ENCODE data around the gene TIMM50. TPM values are rescaled to one million over a fixed set of nuclear protein-coding genes. Genes with fewer than 3 reads are reported as not detected.
A peak's percentile ranks its signal among the peaks of the same experiment; 100 is the strongest.
"Not testable (repeated sequence)": the region's sequence is repeated elsewhere in the genome, so short reads cannot be mapped to it uniquely, and the experiment has no call there.

The TIMM50 gene
- total RNA-seq, 1 experiment from 2014 or later, result 97.2 TPM

GRCh38 chr19:39474139-39474620, 6.5 kb upstream of the TIMM50 start:
- Histone ChIP-seq H2AFZ (ENCODE audit: low read length) (no peak overlapping the region), H4K20me1 (ENCODE audit: low read length) (no peaks in the 10 kb centered on the region), H3K4me3 (ENCODE audit: low read length) (no peak overlapping the region), H3K79me2 (ENCODE audit: low read length) (no peaks in the 10 kb centered on the region), H3K9ac (ENCODE audit: low read length) (no peak overlapping the region), H3F3A (ENCODE audit: low read length, unreplicated experiment) (no peaks in the 10 kb centered on the region), H3K9me2 (replicated peaks; ENCODE audit: low read length) (no peaks in the 10 kb centered on the region), H3K36me3 (ENCODE audit: low read depth, low read length) (peaks cover 28% of the 10 kb centered on the region; the same call in 1 of the 2 replicates), H3K27ac (ENCODE audit: low read length) (no peak overlapping the region), H3K27me3 (ENCODE audit: low read length) (no peaks in the 10 kb centered on the region), H3K4me1 (ENCODE audit: insufficient read depth, low read length) (no peaks in the 10 kb centered on the region), H3K4me2 (ENCODE audit: low read length) (no peak overlapping the region), H3K9me3 (ENCODE audit: low read length) (no peaks in the 10 kb centered on the region)
- ChIA-PET CTCF (interaction anchor here (0.6 kb wide), 2 partner anchors 25 to 39 kb away, joined by 3 read pairs; partner anchors contain the start of genes DLL3 and RPS16), POLR2A (ENCODE audit: unreplicated experiment) (no interaction called here)
- ATAC-seq (peak; percentile 69), DNase-seq (peak; percentile 26)
- intact Hi-C loops (cut with micrococcal nuclease), result loop anchor here (10.0 kb wide), 1 partner anchor 61 kb away; the partner anchor contains the start of gene EID2B
- BruUV-seq (replicated peaks), result no TSS peak
- TF ChIP-seq CTCF (conservative IDR thresholded peaks at IDR 0.05; ENCODE audit: low read depth, low read length) (peak; percentile 77), EZH2phosphoT487 (IDR thresholded peaks at IDR 0.05; ENCODE audit: borderline replicate concordance, low read length) (no peak), EZH2 (IDR thresholded peaks at IDR 0.05; ENCODE audit: low read length, unreplicated experiment) (no peak)

- no peak for DNase-seq
- H4K20me1 ChIP-seq (ENCODE audit: low read length), result no peaks in the 10 kb centered on the region
- no peak overlapping the region for H3K4me2 ChIP-seq (ENCODE audit: low read length)
- H3K9ac ChIP-seq (ENCODE audit: low read length), result no peak overlapping the region
- no peaks in the 10 kb centered on the region for H3K9me2 ChIP-seq (replicated peaks; ENCODE audit: low read length)
- H2AFZ ChIP-seq (ENCODE audit: low read length), result no peak overlapping the region
- peaks cover 1% of the 10 kb centered on the region for H3K79me2 ChIP-seq (ENCODE audit: low read length)
- BruUV-seq (replicated peaks), result no TSS peak
- no peak overlapping the region for H3K4me3 ChIP-seq (ENCODE audit: low read length)
- H3K27ac ChIP-seq (ENCODE audit: low read length), result no peak overlapping the region
- no peak for ATAC-seq
- H3K4me1 ChIP-seq (ENCODE audit: insufficient read depth, low read length), result no peaks in the 10 kb centered on the region
- ChIA-PET POLR2A (ENCODE audit: unreplicated experiment) (no interaction called here), CTCF (interaction anchor here (0.6 kb wide), 2 partner anchors 14 to 37 kb away, joined by 3 read pairs; no protein-coding TSS in a partner anchor)
- H3F3A ChIP-seq (ENCODE audit: low read length, unreplicated experiment), result no peaks in the 10 kb centered on the region
- peaks cover 13% of the 10 kb centered on the region; the same call in 1 of the 2 replicates for H3K36me3 ChIP-seq (ENCODE audit: low read depth, low read length)
- intact Hi-C loops (cut with micrococcal nuclease), result loop anchor here (10.0 kb wide), 1 partner anchor 59 kb away; the partner anchor contains the start of gene EID2B
- TF ChIP-seq EZH2phosphoT487 (IDR thresholded peaks at IDR 0.05; ENCODE audit: borderline replicate concordance, low read length) (no peak), EZH2 (IDR thresholded peaks at IDR 0.05; ENCODE audit: low read length, unreplicated experiment) (no peak), CTCF (conservative IDR thresholded peaks at IDR 0.05; ENCODE audit: low read depth, low read length) (no peak)
- no peaks in the 10 kb centered on the region for H3K27me3 ChIP-seq (ENCODE audit: low read length)
- H3K9me3 ChIP-seq (ENCODE audit: low read length), result no peaks in the 10 kb centered on the region
Observed at GRCh38 chr19:39475748-39476147, 4.9 kb upstream of the TIMM50 start.

- H3K9me2 ChIP-seq (replicated peaks; ENCODE audit: low read length); H3K4me3 ChIP-seq (ENCODE audit: low read length); H3K4me1 ChIP-seq (ENCODE audit: insufficient read depth, low read length); ATAC-seq; H3F3A ChIP-seq (ENCODE audit: low read length, unreplicated experiment); H3K27me3 ChIP-seq (ENCODE audit: low read length); BruUV-seq (replicated peaks); DNase-seq; H3K9ac ChIP-seq (ENCODE audit: low read length); H3K4me2 ChIP-seq (ENCODE audit: low read length); H3K36me3 ChIP-seq (ENCODE audit: low read depth, low read length); H3K9me3 ChIP-seq (ENCODE audit: low read length); H2AFZ ChIP-seq (ENCODE audit: low read length); POLR2A ChIA-PET (ENCODE audit: unreplicated experiment); H3K27ac ChIP-seq (ENCODE audit: low read length); CTCF ChIA-PET; H4K20me1 ChIP-seq (ENCODE audit: low read length): not testable (repeated sequence)
- peaks cover 25% of the 10 kb centered on the region for H3K79me2 ChIP-seq (ENCODE audit: low read length)
- intact Hi-C loops (cut with micrococcal nuclease), result loop anchor here (10.0 kb wide), 1 partner anchor 55 kb away; the partner anchor contains the start of gene EID2B
Observed at GRCh38 chr19:39479319-39479801, 1.3 kb upstream of the TIMM50 start.
